ENCODE results near the gene PCDHGA4.

PCDHGA4 gene

DNA sequence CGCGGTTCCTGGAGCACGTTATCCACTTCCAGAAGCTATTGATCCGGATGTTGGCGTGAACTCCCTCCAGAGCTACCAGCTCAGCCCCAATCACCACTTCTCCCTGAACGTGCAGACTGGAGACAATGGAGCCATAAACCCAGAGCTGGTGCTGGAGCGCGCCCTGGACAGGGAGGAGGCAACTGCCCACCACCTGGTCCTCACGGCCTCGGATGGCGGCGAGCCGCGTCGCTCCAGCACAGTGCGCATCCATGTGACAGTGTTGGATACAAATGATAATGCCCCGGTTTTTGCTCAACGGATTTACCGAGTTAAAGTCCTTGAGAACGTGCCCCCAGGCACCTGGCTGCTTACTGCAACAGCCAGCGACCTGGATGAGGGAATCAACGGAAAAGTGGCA is 48.6 kb downstream of the PCDHGA4 start:
- ChIA-PET CTCF (interaction anchor here (0.6 to 1.4 kb wide), 10 partner anchors 14 to 517 kb away, joined by 3 to 7 read pairs (median 4); partner anchors contain the start of genes PCDHAC1 and PCDHGB7), POLR2A (ENCODE audit: low non-redundant PET) (interaction anchor here (1.1 kb wide), 1 partner anchor 106 kb away, joined by 3 read pairs; no protein-coding TSS in a partner anchor)
- no peak for DNase-seq (ENCODE audit: low spot score)
- H3K27ac ChIP-seq = no peak overlapping the region
- TF ChIP-seq CTCF (conservative IDR thresholded peaks at IDR 0.05; ENCODE audit: low read depth) = no peak
